ENCODE results near the gene TTC24. TPM values are rescaled to one million over a fixed set of nuclear protein-coding genes. Genes with fewer than 3 reads are reported as not detected.

Gene TTC24
- total RNA-seq, 1 donor from 2014 or later = not detected

GRCh38 chr1:156560585-156561163, 18.8 kb upstream of the TTC24 start:
- H3K36me3 ChIP-seq (ENCODE audit: control insufficient read depth, insufficient read depth, low read length) = peaks cover 3% of the 10 kb centered on the region
- no peak for FAIRE-seq

GRCh38 chr1:156565519-156565918, 14.0 kb upstream of the TTC24 start:
- no peaks in the 10 kb centered on the region for H3K27me3 ChIP-seq (ENCODE audit: control insufficient read depth, insufficient read depth, low read length)
- peaks cover 2% of the 10 kb centered on the region for H3K36me3 ChIP-seq (ENCODE audit: control insufficient read depth, insufficient read depth, low read length)
- DNase-seq (ENCODE audit: low read depth) (no peak), FAIRE-seq (no peak)
- TF ChIP-seq CTCF (IDR thresholded peaks at IDR 0.05; ENCODE audit: insufficient read depth, low read length, severe bottlenecking) = no peak
- H3K4me3 ChIP-seq (ENCODE audit: low read depth, low read length) = no peak overlapping the region

More at GRCh38 chr1:156560585-156561163, 18.8 kb upstream of the TTC24 start:
- Histone ChIP-seq H3K27me3 (ENCODE audit: control insufficient read depth, insufficient read depth, low read length) (no peaks in the 10 kb centered on the region), H3K4me3 (ENCODE audit: low read depth, low read length) (no peak overlapping the region)
- no peak for TF ChIP-seq CTCF (IDR thresholded peaks at IDR 0.05; ENCODE audit: insufficient read depth, low read length, severe bottlenecking)
- no peak for DNase-seq (ENCODE audit: low read depth)

- no peaks in the 10 kb centered on the region for H3K27me3 ChIP-seq (ENCODE audit: control insufficient read depth, insufficient read depth, low read length)
- DNase-seq (ENCODE audit: low read depth) (no peak), FAIRE-seq (no peak)
- H3K4me3 ChIP-seq (ENCODE audit: low read depth, low read length) = no peak overlapping the region
- peaks cover 2% of the 10 kb centered on the region for H3K36me3 ChIP-seq (ENCODE audit: control insufficient read depth, insufficient read depth, low read length)
- TF ChIP-seq CTCF (IDR thresholded peaks at IDR 0.05; ENCODE audit: insufficient read depth, low read length, severe bottlenecking) = no peak
Measured at GRCh38 chr1:156566436-156566835, 13.1 kb upstream of the TTC24 start.

- H3K36me3 ChIP-seq (ENCODE audit: control insufficient read depth, insufficient read depth, low read length) = no peaks in the 10 kb centered on the region
- no peak for FAIRE-seq
- H3K4me3 ChIP-seq (ENCODE audit: low read depth, low read length) = peak overlapping the region; percentile 54
Measured at GRCh38 chr1:156571261-156571852, 8.2 kb upstream of the TTC24 start.

GRCh38 chr1:156571919-156572662, 7.4 kb upstream of the TTC24 start, which contains the start of gene IQGAP3:
TSS of gene IQGAP3 (minus strand) at chr1:156572565. CDS start at chr1:156572529, 36 bp downstream.
- Histone ChIP-seq H3K27me3 (ENCODE audit: control insufficient read depth, insufficient read depth, low read length) (no peaks in the 10 kb centered on the region), H3K4me3 (ENCODE audit: low read depth, low read length) (peak within 1 kb of the TSS; percentile 54), H3K36me3 (ENCODE audit: control insufficient read depth, insufficient read depth, low read length) (no peaks in the 10 kb centered on the region)
- DNase-seq (ENCODE audit: low read depth) (peak; percentile 72), FAIRE-seq (no peak)
- no peak for TF ChIP-seq CTCF (IDR thresholded peaks at IDR 0.05; ENCODE audit: insufficient read depth, low read length, severe bottlenecking)

More at GRCh38 chr1:156571261-156571852, 8.2 kb upstream of the TTC24 start:
- DNase-seq (ENCODE audit: low read depth) = peak; percentile 93
- TF ChIP-seq CTCF (IDR thresholded peaks at IDR 0.05; ENCODE audit: insufficient read depth, low read length, severe bottlenecking) = no peak
- H3K27me3 ChIP-seq (ENCODE audit: control insufficient read depth, insufficient read depth, low read length) = no peaks in the 10 kb centered on the region
